ENCODE results near the gene LCE7A.
A peak's percentile ranks its signal among the peaks of the same experiment; 100 is the strongest.

LCE7A gene

GRCh38 chr1:152870831-152871730 is 11.3 kb downstream of the LCE7A start:
- TF ChIP-seq CTCF (IDR thresholded peaks at IDR 0.05): peak; percentile 89

GRCh38 chr1:152871731-152872126 is 11.9 kb downstream of the LCE7A start:
- TF ChIP-seq CTCF (IDR thresholded peaks at IDR 0.05): no peak

GRCh38 chr1:152873495-152873894 is 13.7 kb downstream of the LCE7A start:
- TF ChIP-seq CTCF (IDR thresholded peaks at IDR 0.05): no peak

GRCh38 chr1:152876827-152877226 is 17.0 kb downstream of the LCE7A start:
- TF ChIP-seq CTCF (IDR thresholded peaks at IDR 0.05): no peak

GRCh38 chr1:152878042-152878441 is 18.2 kb downstream of the LCE7A start, which contains the start of gene SMCP:
TSS of gene SMCP (plus strand) at chr1:152878322. CDS start at chr1:152884423, 6,101 bp downstream.
- peak; percentile 32; the same call in 1 of the 2 replicates for TF ChIP-seq CTCF (IDR thresholded peaks at IDR 0.05)

- TF ChIP-seq CTCF (IDR thresholded peaks at IDR 0.05): no peak
Observed at GRCh38 chr1:152879559-152880198, 19.9 kb downstream of the LCE7A start.

- TF ChIP-seq CTCF (IDR thresholded peaks at IDR 0.05): no peak
Observed at GRCh38 chr1:152880316-152880715, 20.5 kb downstream of the LCE7A start.
